Measurements from ENCODE around the gene ABL1. TPM values are rescaled to one million over a fixed set of nuclear protein-coding genes. Genes with fewer than 3 reads are reported as not detected.
A peak's percentile ranks its signal among the peaks of the same experiment; 100 is the strongest.
"Not testable (repeated sequence)": the region's sequence is repeated elsewhere in the genome, so short reads cannot be mapped to it uniquely, and the experiment has no call there.

The ABL1 gene
- total RNA-seq, 1 experiment from 2014 or later = 18.5 TPM

DNA sequence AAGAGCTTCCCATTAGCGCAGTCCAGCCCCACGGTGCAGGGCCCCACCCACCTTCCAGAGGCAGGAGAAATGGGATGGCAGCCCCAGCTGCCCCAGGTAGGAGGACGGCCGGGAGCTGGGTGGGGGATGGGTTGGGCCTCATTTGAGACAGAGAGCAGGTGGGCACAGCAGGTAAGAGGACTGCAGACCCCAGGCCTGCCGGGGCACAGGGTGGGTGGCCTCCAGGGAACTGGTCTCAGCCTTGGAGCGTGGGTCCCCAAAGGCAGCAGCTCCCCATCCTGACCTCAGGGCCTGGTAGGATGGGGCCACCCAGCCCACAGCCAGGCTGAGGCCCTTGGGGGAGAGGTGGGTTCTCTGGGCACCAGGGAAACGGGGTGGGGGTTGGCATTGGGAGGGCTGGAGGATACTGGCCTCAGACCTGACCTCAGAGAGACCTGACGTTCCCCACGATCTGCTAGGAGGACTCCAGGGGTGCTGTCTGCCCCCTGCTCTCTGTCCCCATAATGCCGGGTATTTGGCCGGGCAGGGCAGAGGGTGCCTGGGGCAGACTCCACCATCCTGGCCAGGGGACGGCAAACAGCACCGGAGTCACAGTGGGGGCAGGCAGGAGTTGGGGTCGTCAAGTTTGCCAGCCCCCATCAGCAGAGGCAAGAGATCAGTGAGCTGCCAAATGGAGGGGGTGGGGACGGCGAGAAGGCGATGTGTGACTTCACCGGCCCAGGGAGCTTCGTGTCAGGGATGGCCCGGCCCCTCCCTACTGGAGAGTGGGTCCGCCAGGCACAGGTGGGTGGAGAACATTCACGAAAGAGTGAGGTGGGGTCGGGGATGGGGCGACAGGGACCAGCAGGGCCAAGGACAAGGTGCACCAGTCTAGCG is 68.4 kb downstream of the ABL1 start:
- DNase-seq (ENCODE audit: low spot score) = no peak

DNA sequence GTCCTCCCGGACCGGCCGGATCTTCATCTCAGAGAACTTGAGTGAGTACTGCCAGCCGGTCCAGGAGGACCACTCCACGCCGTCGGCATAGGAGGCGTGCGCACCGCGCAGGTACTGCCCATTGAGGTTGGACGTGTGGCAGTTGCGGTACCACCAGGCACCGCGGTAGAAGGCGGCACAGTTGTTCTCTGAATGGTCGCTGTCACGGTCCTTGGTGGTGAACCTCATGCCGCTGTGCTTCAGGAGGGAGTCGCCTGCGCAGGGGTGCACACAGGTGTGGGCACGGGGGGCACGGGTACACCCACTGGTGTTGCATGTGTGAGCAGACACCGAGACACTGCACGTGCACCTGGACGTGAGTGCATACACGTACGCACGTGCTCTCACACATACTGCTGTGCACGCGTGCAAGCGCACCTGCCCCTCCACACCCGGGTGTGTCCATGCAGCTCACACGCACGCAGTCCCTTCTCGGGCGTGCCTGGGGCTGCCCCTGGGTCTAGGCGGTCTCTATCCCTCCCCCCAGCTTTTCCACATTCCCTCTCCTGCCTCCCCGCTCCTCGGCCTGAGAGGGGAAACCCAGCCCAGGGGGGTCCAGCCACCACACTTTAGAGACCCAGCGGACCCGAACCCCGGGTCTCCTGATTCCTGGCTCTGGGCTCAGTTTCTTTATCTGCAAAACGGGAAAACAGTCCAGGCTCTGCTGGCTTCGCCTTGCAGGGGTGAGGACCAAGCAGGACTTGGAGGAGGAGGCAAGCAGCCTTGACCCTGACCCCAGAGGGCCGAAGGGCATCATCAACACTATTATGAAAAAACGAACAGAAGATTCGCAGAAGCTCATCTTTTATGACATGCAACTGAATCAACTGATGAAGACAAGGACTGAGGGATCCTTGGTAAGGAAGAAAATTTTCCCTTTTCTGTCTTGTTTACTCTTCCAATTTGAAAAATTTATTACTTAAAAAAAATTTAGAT is 69.3 kb downstream of the ABL1 start:
- DNase-seq (ENCODE audit: low spot score) = no peak

DNA sequence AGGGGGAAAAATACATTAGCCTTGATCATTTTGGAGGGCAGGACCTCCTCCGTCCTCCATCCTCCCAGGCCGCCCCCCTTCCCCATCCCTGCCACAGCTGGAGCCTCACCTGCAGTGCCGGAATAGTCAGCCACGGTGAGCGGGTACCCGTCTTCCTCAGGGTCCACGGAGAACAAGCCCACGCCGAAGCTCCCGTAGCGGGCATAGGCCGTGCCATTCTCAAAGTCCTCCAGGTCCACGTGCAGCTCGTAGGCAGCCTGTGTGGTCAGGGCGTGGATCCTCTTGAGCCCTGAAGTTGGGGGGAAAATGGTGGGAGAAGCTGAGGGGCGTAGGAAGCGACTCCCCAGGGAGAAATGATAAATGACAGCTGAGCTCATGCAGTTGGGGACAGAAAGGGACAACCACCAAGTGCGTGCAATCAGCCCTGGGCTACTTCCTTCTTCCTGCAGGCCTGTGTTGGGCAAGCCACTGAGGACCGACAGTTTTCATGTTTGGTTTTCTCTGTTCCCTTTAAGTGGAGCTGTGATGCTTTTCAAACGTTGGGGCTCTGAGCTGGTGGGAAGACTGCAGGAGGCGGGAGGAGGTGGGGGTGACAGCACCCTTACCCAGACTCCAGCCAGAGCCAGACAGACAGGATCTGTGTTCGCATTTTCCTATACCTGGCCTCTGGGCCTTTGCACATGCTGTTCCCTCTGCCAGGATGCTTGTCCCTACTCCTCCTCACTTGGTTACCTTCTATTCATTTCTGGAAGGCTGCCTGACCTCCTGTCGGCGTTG is 70.3 kb downstream of the ABL1 start:
- DNase-seq (ENCODE audit: low spot score) = no peak

- DNase-seq (ENCODE audit: low spot score) = no peak
These were observed 71.1 kb downstream of the ABL1 start for GRCh38 chr9:130905902-130906734.

DNA sequence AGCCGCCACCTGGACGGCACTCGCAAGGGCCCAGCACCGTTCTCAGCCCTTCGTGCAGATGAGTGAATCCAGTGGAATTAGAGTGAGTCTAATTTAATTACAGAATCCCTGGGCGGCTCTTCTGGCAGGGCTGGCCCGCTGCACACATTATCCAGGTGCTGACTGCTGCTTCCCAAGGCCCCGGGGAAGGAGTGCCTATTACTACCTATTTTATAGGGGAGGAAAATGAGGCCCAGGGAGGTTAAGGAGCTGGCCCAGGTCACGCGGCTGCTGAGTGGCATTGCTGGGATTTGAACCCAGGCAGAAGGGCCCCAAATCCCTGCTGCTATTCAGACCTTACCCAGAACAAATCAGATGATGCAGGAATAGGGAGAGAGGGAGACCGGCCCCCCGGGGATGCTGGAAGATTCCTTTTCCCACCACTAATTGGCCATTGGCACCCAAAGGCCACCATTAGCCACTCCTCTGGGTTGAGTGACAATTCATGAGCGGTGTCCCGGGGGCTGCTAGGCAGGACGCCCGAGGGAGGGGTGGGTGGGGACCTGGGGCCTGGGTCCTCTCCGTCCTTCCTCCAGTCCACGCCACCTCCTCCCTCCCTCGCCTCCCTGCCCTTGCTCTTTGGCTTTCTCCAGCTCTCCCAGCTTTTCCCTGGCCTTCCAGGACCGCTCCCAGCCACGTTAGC is 71.8 kb downstream of the ABL1 start:
- no peak for DNase-seq (ENCODE audit: low spot score)

GRCh38 chr9:130908146-130908877 is 73.3 kb downstream of the ABL1 start:
- DNase-seq (ENCODE audit: low spot score) = no peak

GRCh38 chr9:130908878-130909355 is 73.9 kb downstream of the ABL1 start:
- no peak for DNase-seq (ENCODE audit: low spot score)

DNA sequence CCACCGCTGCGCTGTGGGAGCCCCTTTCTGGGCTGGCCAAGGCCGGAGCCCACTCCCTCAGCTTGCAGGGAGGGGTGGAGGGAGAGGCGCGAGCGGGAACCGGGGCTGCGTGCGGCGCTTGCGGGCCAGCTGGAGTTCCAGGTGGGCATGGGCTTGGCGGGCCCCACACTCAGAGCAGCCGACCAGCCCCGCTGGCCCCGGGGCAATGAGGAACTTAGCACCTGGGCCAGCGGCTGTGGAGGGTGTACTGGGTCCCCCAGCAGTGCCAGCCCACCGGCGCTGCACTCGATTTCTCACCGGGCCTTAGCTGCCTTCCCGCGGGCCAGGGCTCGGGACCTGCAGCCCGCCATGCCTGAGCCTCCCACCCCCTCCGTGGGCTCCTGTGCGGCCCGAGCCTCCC is 75.0 kb downstream of the ABL1 start:
- not testable (repeated sequence) for DNase-seq (ENCODE audit: low spot score)

DNA sequence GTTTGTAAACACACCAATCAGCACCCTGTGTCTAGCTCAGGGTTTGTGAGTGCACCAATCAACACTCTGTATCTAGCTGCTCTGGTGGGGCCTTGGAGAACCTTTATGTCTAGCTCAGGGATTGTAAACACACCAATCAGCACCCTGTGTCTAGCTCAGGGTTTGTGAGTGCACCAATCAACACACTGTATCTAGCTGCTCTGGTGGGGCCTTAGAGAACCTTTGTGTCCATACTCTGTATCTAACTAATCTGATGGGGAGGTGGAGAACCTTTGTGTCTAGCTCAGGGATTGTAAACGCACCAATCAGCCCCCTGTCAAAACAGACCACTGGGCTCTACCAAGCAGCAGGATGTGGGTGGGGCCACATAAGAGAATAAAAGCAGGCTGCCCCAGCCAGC is 75.6 kb downstream of the ABL1 start:
- not testable (repeated sequence) for DNase-seq (ENCODE audit: low spot score)

DNA sequence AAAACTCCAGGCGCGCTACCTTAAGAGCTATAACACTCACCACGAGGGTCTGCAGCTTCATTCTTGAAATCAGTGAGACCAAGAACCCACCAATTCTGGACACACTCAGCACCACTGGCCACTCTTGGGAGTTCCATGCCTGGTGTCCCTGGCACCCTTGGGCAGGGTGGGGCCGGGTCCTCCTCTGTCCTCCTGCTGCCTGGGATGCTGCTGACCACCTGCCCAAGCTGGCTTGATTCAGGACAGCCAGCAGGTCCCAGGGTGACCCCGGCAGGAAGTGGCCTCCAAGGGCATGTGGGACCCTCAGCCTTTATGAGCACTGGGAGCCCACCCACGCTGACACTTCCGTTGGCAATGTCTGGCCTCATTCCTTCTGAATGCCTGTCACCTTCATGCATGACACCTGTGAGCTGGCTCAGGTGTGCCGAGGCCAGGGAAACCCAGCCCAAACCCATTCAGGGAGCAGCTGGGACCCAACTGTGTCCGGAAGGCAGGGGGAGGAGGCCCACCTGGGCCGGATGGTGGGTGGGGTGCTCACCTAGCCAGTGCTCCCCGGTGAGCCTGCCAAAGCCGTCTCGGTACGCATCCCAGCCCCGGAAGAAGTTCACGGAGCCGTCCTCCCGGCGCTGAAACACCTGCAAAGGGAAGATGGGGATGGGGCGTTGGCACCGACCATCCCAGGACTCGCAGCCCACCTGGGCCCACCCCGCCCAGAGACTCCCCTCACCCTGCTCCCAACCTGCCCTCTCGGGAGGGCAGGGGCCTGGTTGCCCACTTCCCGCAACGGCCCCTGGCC is 76.4 kb downstream of the ABL1 start:
- no peak for DNase-seq (ENCODE audit: low spot score)

DNA sequence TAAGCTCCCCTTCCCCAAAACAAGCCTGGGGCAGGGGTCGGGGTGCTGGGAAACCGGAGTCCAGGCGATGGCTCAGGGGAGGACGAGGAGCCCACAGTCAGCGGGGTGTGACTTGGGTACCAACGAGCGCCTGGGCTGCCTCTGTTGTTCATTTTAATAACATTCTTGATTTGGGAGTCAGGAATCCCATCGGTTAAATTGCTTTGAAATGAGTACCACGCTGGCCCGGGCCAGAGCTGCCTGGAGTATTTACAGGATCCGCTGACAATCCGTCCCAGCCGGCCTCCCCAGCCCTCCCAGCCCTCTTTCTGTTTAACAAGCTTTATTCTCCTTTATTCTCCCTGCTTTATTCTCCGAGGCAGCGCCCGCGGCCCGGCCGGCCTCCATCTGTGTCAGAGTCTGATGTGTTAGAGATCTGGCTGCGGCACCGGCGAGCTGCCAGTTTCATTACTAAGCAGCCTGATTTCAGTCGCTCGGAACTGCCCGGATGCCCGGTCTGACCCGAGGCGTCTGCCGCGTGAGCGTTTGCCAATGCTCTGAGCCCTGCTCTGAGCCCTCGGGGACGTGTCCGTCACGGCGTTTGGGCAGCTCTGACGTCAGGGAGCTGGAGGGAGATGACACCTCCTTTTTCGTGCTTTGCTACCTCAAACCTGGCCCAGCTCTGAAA is 78.0 kb downstream of the ABL1 start:
- peak; percentile 78 for DNase-seq (ENCODE audit: low spot score)

GRCh38 chr9:130913599-130914416 is 78.8 kb downstream of the ABL1 start:
- no peak for DNase-seq (ENCODE audit: low spot score)

DNA sequence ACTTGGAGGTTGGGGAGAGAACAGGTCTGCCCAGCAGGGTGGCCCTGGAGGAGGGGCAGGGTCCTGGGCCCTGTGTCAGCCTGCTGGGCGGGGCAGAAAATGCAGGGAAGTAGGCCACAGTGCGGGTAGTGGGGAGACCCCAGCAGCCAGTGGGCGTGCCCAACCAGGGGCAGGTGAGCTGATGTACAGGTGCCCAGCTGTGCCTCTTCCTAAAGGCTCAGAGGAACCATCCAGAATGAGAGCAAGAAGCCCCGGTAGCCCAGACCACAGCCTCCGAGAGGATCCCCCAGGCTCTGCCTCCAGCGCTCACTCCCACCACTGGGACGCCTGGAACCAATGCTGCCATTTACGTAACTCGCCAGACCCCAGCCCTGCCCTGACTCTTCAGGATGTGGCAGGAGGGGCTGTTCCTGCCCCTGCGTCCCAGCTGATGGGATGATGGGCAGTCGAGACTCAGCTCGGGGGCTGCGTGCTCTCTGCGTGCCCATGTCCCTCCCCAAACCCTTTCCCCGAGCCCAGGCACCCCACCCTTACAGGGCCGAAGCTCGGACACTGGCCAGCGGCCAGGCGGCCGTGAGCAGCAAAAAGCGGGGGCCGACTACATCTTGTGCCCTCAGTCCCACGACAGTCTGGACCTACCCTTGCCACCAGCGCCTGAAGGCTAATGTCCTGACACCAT is 79.5 kb downstream of the ABL1 start:
- no peak for DNase-seq (ENCODE audit: low spot score)

DNA sequence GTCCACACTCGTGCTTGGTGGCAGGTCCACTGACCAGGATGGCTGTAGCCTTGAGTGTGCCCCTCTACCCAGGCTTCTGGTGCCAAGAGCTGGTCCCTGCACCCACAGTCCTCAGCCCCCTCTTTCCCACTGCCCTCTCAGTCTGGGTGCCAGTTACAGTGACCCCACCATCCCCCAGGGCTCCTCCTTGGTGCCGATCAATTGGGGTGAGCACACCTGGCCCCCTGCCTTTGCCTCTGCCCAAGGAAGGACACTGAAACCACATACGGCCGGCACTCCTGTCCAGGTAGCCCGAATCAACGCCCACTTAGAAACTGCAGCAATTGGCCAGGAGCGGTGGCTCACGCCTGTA is 80.0 kb downstream of the ABL1 start:
- no peak for DNase-seq (ENCODE audit: low spot score)

- no peak for DNase-seq (ENCODE audit: low spot score)
These were observed 82.3 kb downstream of the ABL1 start for GRCh38 chr9:130917168-130917960.
